COLO668 (cell line): Measurements from ENCODE around the gene TNRC6C.

Experiments used
- DNase-seq: peaks from one replicate; lab custom pipeline; 2025; ENCODE audit not compliant: unreplicated experiment; lab: John Stamatoyannopoulos, UW

Gene TNRC6C

GRCh38 chr17:78148286-78149016 lies 189.9 kb downstream of the TNRC6C start:
- no peak for DNase-seq

- peak; percentile 8 for DNase-seq
These were observed 193.1 kb downstream of the TNRC6C start for GRCh38 chr17:78151514-78152008.

GRCh38 chr17:78154903-78155811 lies 196.7 kb downstream of the TNRC6C start:
- no peak for DNase-seq
